GM11168 (cell line): Measurements from ENCODE around the gene PLBD2.

ENCODE experiments used
- in situ Hi-C: fragments of 300-500 bp; cut with MboI; formaldehyde crosslinking; loops from one replicate; pipeline ENCODE4 v1.12.0; 2022; ENCODE audit warnings: low sequenced_read_pairs; ENCODE audit not compliant: unreplicated experiment

The PLBD2 gene

GRCh38 chr12:113358381-113359132 is at the start of gene PLBD2:
PLBD2 (plus strand) TSS chr12:113358587; CDS start chr12:113358601, 14 bp downstream.
- in situ Hi-C loops, result no loop called here

- in situ Hi-C loops, result loop anchor here (10.0 kb wide), 1 partner anchor 104 kb away; no protein-coding TSS in a partner anchor
Observed at GRCh38 chr12:113310489-113310888, 47.9 kb upstream of the PLBD2 start.

GRCh38 chr12:113314121-113314529 is 44.3 kb upstream of the PLBD2 start:
- in situ Hi-C loops, result loop anchor here (10.0 kb wide), 1 partner anchor 101 kb away; no protein-coding TSS in a partner anchor

- in situ Hi-C loops, result loop anchor here (10.0 kb wide), 1 partner anchor 99 kb away; no protein-coding TSS in a partner anchor
Observed at GRCh38 chr12:113315358-113315757, 43.0 kb upstream of the PLBD2 start.

GRCh38 chr12:113316155-113316554 is 42.2 kb upstream of the PLBD2 start:
- in situ Hi-C loops, result loop anchor here (10.0 kb wide), 1 partner anchor 99 kb away; no protein-coding TSS in a partner anchor

- in situ Hi-C loops, result loop anchor here (10.0 kb wide), 1 partner anchor 98 kb away; no protein-coding TSS in a partner anchor
Observed at GRCh38 chr12:113317122-113317521, 41.3 kb upstream of the PLBD2 start.

- in situ Hi-C loops, result loop anchor here (10.0 kb wide), 1 partner anchor 97 kb away; no protein-coding TSS in a partner anchor
Observed at GRCh38 chr12:113318046-113318656, 40.2 kb upstream of the PLBD2 start.

GRCh38 chr12:113318900-113319628 is 39.3 kb upstream of the PLBD2 start:
- in situ Hi-C loops, result loop anchor here (10.0 kb wide), 1 partner anchor 96 kb away; no protein-coding TSS in a partner anchor

- in situ Hi-C loops, result no loop called here
Observed at GRCh38 chr12:113320401-113320800, 38.0 kb upstream of the PLBD2 start.

- in situ Hi-C loops, result no loop called here
Observed at GRCh38 chr12:113322343-113322742, 36.0 kb upstream of the PLBD2 start.

- in situ Hi-C loops, result no loop called here
Observed at GRCh38 chr12:113325916-113326315, 32.5 kb upstream of the PLBD2 start.

- in situ Hi-C loops, result no loop called here
Observed at GRCh38 chr12:113326775-113327395, 31.5 kb upstream of the PLBD2 start.

- in situ Hi-C loops, result no loop called here
Observed at GRCh38 chr12:113328368-113328889, 30.0 kb upstream of the PLBD2 start.

GRCh38 chr12:113329022-113329790 is 29.2 kb upstream of the PLBD2 start:
- in situ Hi-C loops, result no loop called here

- in situ Hi-C loops, result no loop called here
Observed at GRCh38 chr12:113329791-113330417, 28.5 kb upstream of the PLBD2 start.

- in situ Hi-C loops, result no loop called here
Observed at GRCh38 chr12:113330505-113330904, 27.9 kb upstream of the PLBD2 start.

- in situ Hi-C loops, result no loop called here
Observed at GRCh38 chr12:113332688-113333417, 25.5 kb upstream of the PLBD2 start.

- in situ Hi-C loops, result no loop called here
Observed at GRCh38 chr12:113333418-113333750, 25.0 kb upstream of the PLBD2 start.
